ENCODE measurements around the gene FRK.

DNA sequence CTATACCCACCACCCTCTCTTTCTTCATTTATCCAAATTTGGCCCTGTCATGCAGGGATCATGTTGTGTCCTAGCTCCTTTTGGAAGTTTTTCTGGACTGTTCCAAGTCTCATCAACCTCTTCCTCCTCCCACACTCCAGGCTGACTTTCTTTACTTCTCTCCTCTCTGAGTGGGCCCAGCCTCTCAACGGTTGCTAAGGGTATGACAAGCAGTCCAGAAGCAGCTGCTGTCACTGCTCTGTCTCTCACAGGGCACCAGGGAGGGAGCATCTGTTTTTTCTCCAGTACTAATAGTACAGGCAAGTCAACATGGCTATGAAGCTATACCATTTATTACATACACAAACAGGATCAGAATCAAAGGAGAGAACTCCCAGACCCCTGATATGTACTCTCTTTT is 48.1 kb upstream of the FRK start:
- TF ChIP-seq, protein P1, sequence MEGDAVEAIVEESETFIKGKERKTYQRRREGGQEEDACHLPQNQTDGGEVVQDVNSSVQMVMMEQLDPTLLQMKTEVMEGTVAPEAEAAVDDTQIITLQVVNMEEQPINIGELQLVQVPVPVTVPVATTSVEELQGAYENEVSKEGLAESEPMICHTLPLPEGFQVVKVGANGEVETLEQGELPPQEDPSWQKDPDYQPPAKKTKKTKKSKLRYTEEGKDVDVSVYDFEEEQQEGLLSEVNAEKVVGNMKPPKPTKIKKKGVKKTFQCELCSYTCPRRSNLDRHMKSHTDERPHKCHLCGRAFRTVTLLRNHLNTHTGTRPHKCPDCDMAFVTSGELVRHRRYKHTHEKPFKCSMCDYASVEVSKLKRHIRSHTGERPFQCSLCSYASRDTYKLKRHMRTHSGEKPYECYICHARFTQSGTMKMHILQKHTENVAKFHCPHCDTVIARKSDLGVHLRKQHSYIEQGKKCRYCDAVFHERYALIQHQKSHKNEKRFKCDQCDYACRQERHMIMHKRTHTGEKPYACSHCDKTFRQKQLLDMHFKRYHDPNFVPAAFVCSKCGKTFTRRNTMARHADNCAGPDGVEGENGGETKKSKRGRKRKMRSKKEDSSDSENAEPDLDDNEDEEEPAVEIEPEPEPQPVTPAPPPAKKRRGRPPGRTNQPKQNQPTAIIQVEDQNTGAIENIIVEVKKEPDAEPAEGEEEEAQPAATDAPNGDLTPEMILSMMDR (conservative IDR thresholded peaks at IDR 0.05), result no peak
- TF ChIP-seq EZH2 (IDR thresholded peaks at IDR 0.05; ENCODE audit: low read depth), result no peak
